Activated CD4-positive, alpha-beta T cell treated with anti-CD3 and anti-CD28 coated beads, Interleukin-2, amount 10 ng/mL, durations not matched to agents 24 days and 14 days (primary cell): ENCODE measurements around the gene CMTM6. TPM values are rescaled to one million over a fixed set of nuclear protein-coding genes. Genes with fewer than 3 reads are reported as not detected.
"Not testable (repeated sequence)": the region's sequence is repeated elsewhere in the genome, so short reads cannot be mapped to it uniquely, and the experiment has no call there.

Source experiments
- DNase-seq: peaks from one replicate; pipeline ENCODE4 v3.0.0; 2022
- H3K27ac Mint-ChIP-seq: one replicate; pipeline ENCODE4 v1.8.0; 2022; ENCODE audit warnings: mild to moderate bottlenecking, mixed read lengths
- H3K27me3 Mint-ChIP-seq: one replicate; pipeline ENCODE4 v1.8.0; 2022; ENCODE audit warnings: mixed read lengths
- H3K36me3 Mint-ChIP-seq: one replicate; pipeline ENCODE4 v1.8.0; 2022; ENCODE audit warnings: low read depth, mild to moderate bottlenecking, mixed read lengths
- H3K4me1 Mint-ChIP-seq: one replicate; pipeline ENCODE4 v1.8.0; 2021; ENCODE audit warnings: mixed read lengths
- H3K4me3 Mint-ChIP-seq: one replicate; pipeline ENCODE4 v1.8.0; 2022; ENCODE audit warnings: mild to moderate bottlenecking, moderate library complexity, mixed read lengths
- H3K9me3 Mint-ChIP-seq: one replicate; pipeline ENCODE4 v1.8.0; 2021; ENCODE audit warnings: mixed read lengths
- intact Hi-C: fragments of 100-400 bp; cut with micrococcal nuclease; formaldehyde crosslinking; loops from one replicate; pipeline ENCODE4 v1.15.1; 2023
- total RNA-seq: library from RNA; stranded (reverse); gene quantifications from 2 replicates; pipeline ENCODE4 v1.2.3, GENCODE V29; 2022

The CMTM6 gene
- total RNA-seq, 1 donor from 2014 or later, result 79.3 TPM

- peaks cover 31% of the 10 kb centered on the region for H3K36me3 Mint-ChIP-seq
- no peak overlapping the region for H3K4me3 Mint-ChIP-seq
- H3K9me3 Mint-ChIP-seq, result peaks cover 8% of the 10 kb centered on the region
- intact Hi-C loops, result no loop called here
- H3K4me1 Mint-ChIP-seq, result peaks cover 57% of the 10 kb centered on the region
- H3K27me3 Mint-ChIP-seq, result no peaks in the 10 kb centered on the region
- H3K27ac Mint-ChIP-seq, result no peak overlapping the region
- DNase-seq, result no peak
Observed at GRCh38 chr3:32440611-32441350, 61.9 kb downstream of the CMTM6 start.

- not testable (repeated sequence) for H3K27me3 Mint-ChIP-seq, H3K9me3 Mint-ChIP-seq, DNase-seq
- H3K4me1 Mint-ChIP-seq, result peaks cover 63% of the 10 kb centered on the region
- intact Hi-C loops, result loop anchor here (2.0 to 10.0 kb wide), 2 partner anchors 15 to 1805 kb away; no protein-coding TSS in a partner anchor
- H3K4me3 Mint-ChIP-seq, result peak overlapping the region; percentile 67
- H3K27ac Mint-ChIP-seq, result peak overlapping the region; percentile 88
- H3K36me3 Mint-ChIP-seq, result peaks cover 23% of the 10 kb centered on the region
Observed at GRCh38 chr3:32439421-32439820, 63.2 kb downstream of the CMTM6 start.

- no peak for DNase-seq
- intact Hi-C loops, result loop anchor here (2.0 to 10.0 kb wide), 2 partner anchors 14 to 1804 kb away; no protein-coding TSS in a partner anchor
- Mint-ChIP-seq H3K4me3 (peak overlapping the region; percentile 67), H3K27ac (peak overlapping the region; percentile 88), H3K4me1 (peaks cover 61% of the 10 kb centered on the region), H3K27me3 (no peaks in the 10 kb centered on the region), H3K36me3 (peaks cover 21% of the 10 kb centered on the region), H3K9me3 (peaks cover 3% of the 10 kb centered on the region)
Observed at GRCh38 chr3:32438596-32439344, 63.9 kb downstream of the CMTM6 start.

- no peaks in the 10 kb centered on the region for H3K27me3 Mint-ChIP-seq
- intact Hi-C loops, result loop anchor here (2.0 to 10.0 kb wide), 2 partner anchors 13 to 1803 kb away; no protein-coding TSS in a partner anchor
- no peaks in the 10 kb centered on the region for H3K9me3 Mint-ChIP-seq
- no peak overlapping the region for H3K27ac Mint-ChIP-seq
- peaks cover 16% of the 10 kb centered on the region for H3K36me3 Mint-ChIP-seq
- DNase-seq, result no peak
- H3K4me1 Mint-ChIP-seq, result peaks cover 63% of the 10 kb centered on the region
- H3K4me3 Mint-ChIP-seq, result peak overlapping the region; percentile 5
Observed at GRCh38 chr3:32437896-32438295, 64.8 kb downstream of the CMTM6 start.

GRCh38 chr3:32436816-32437189 lies 65.8 kb downstream of the CMTM6 start:
- Mint-ChIP-seq H3K36me3 (peaks cover 7% of the 10 kb centered on the region), H3K9me3 (no peaks in the 10 kb centered on the region), H3K27ac (peak overlapping the region; percentile 76), H3K27me3 (no peaks in the 10 kb centered on the region), H3K4me3 (peak overlapping the region; percentile 44), H3K4me1 (peaks cover 67% of the 10 kb centered on the region)
- DNase-seq, result no peak
- intact Hi-C loops, result loop anchor here (10.0 kb wide), 1 partner anchor 1802 kb away; no protein-coding TSS in a partner anchor

- H3K4me3 Mint-ChIP-seq, result peak overlapping the region; percentile 44
- H3K36me3 Mint-ChIP-seq, result peaks cover 5% of the 10 kb centered on the region
- H3K27me3 Mint-ChIP-seq, result no peaks in the 10 kb centered on the region
- H3K27ac Mint-ChIP-seq, result peak overlapping the region; percentile 76
- peak; percentile 78 for DNase-seq
- intact Hi-C loops, result loop anchor here (10.0 kb wide), 1 partner anchor 1801 kb away; no protein-coding TSS in a partner anchor
- H3K9me3 Mint-ChIP-seq, result no peaks in the 10 kb centered on the region
- peaks cover 68% of the 10 kb centered on the region for H3K4me1 Mint-ChIP-seq
Observed at GRCh38 chr3:32435911-32436815, 66.5 kb downstream of the CMTM6 start.

- H3K4me1 Mint-ChIP-seq, result peaks cover 73% of the 10 kb centered on the region
- DNase-seq, result no peak
- intact Hi-C loops, result loop anchor here (10.0 kb wide), 1 partner anchor 1799 kb away; no protein-coding TSS in a partner anchor
- H3K27ac Mint-ChIP-seq, result no peak overlapping the region
- H3K4me3 Mint-ChIP-seq, result no peak overlapping the region
- peaks cover 10% of the 10 kb centered on the region for H3K36me3 Mint-ChIP-seq
- H3K27me3 Mint-ChIP-seq, result no peaks in the 10 kb centered on the region
- no peaks in the 10 kb centered on the region for H3K9me3 Mint-ChIP-seq
Observed at GRCh38 chr3:32434206-32434605, 68.4 kb downstream of the CMTM6 start.

GRCh38 chr3:32432711-32433530 lies 69.7 kb downstream of the CMTM6 start:
- Mint-ChIP-seq H3K36me3 (peaks cover 6% of the 10 kb centered on the region), H3K9me3 (no peaks in the 10 kb centered on the region), H3K4me1 (peaks cover 73% of the 10 kb centered on the region), H3K27me3 (no peaks in the 10 kb centered on the region), H3K4me3 (peak overlapping the region; percentile 70), H3K27ac (peak overlapping the region; percentile 95)
- intact Hi-C loops, result loop anchor here (2.0 to 10.0 kb wide), 4 partner anchors 14 to 1798 kb away; no protein-coding TSS in a partner anchor
- DNase-seq, result peak; percentile 87

GRCh38 chr3:32432045-32432710 lies 70.5 kb downstream of the CMTM6 start:
- intact Hi-C loops, result loop anchor here (2.0 to 10.0 kb wide), 4 partner anchors 13 to 1797 kb away; no protein-coding TSS in a partner anchor
- Mint-ChIP-seq H3K27me3 (no peaks in the 10 kb centered on the region), H3K9me3 (no peaks in the 10 kb centered on the region), H3K4me3 (peak overlapping the region; percentile 70), H3K4me1 (peaks cover 78% of the 10 kb centered on the region), H3K27ac (peak overlapping the region; percentile 95), H3K36me3 (peaks cover 6% of the 10 kb centered on the region)
- peak; percentile 77 for DNase-seq

- Mint-ChIP-seq H3K27me3 (no peaks in the 10 kb centered on the region), H3K4me1 (peaks cover 75% of the 10 kb centered on the region), H3K36me3 (peaks cover 6% of the 10 kb centered on the region), H3K4me3 (peak overlapping the region; percentile 42), H3K9me3 (no peaks in the 10 kb centered on the region), H3K27ac (peak overlapping the region; percentile 95)
- intact Hi-C loops, result loop anchor here (10.0 kb wide), 1 partner anchor 1797 kb away; no protein-coding TSS in a partner anchor
- DNase-seq, result no peak
Observed at GRCh38 chr3:32431481-32431880, 71.2 kb downstream of the CMTM6 start.
